OCI-LY7 (cell line): ENCODE measurements around the gene ZNF132.

ENCODE experiments used
- CTCF ChIP-seq: fragments of 200-600 bp; sonication (generic); conservative IDR thresholded peaks from 2 replicates; pipeline ENCODE4 v1.5.1; 2014; ENCODE audit warnings: mild to moderate bottlenecking, antibody characterized with exemption, low read length, moderate library complexity, mixed read lengths
- EZH2phosphoT487 ChIP-seq: fragments of 200-600 bp; sonication (generic); IDR thresholded peaks from 2 replicates; pipeline ENCODE4 v1.6.1; 2018; ENCODE audit warnings: low read depth, borderline replicate concordance, mild to moderate bottlenecking, mixed run types, antibody characterized with exemption, low read length, moderate library complexity, mixed read lengths

- TF ChIP-seq EZH2phosphoT487 (no peak), CTCF (peak; percentile 33; the same call in 1 of the 2 replicates)
Observed at GRCh38 chr19:58400916-58401839, 38.8 kb downstream of the ZNF132 start.
